Measurements from ENCODE around the gene FBXO31. TPM values are rescaled to one million over a fixed set of nuclear protein-coding genes. Genes with fewer than 3 reads are reported as not detected.

FBXO31 gene
- total and polyA plus RNA-seq, 2 donors from 2014 or later = 12.5 to 34.9 TPM

GRCh38 chr16:87426423-87427215, 43.0 kb upstream of the FBXO31 start:
- DNase-seq = no peak
- no peak for FAIRE-seq
- intact Hi-C loops (cut with DNase I) = loop anchor here (10.0 kb wide), 1 partner anchor 198 kb away; no protein-coding TSS in a partner anchor
- Histone ChIP-seq H3K9me3 (ENCODE audit: control insufficient read depth in 2 of 3, insufficient read depth in 1 of 3, low read length in 3 of 3) (no peaks in the 10 kb centered on the region), H3K27me3 (ENCODE audit: control insufficient read depth, insufficient read depth, low read length) (no peaks in the 10 kb centered on the region), H3K36me3 (ENCODE audit: control insufficient read depth in 2 of 3, insufficient read depth in 3 of 3, low read length in 3 of 3) (peaks cover 0 to 24% (median 9%) of the 10 kb centered on the region in 3 donors), H3K4me1 (ENCODE audit: control insufficient read depth in 2 of 3, insufficient read depth in 2 of 3, low read depth in 1 of 3, low read length in 3 of 3) (peaks cover 0 to 10% (median 3%) of the 10 kb centered on the region in 3 donors), H3K9ac (ENCODE audit: low read length in 3 of 3) (no peak overlapping the region), H3K27ac (ENCODE audit: low read depth in 2 of 2, low read length in 2 of 2) (no peak overlapping the region), H3K4me3 (ENCODE audit: low read length in 3 of 3) (no peak overlapping the region)
- no peak for TF ChIP-seq CTCF (IDR thresholded peaks at IDR 0.05; ENCODE audit: borderline replicate concordance, extremely low read depth, insufficient read depth)

GRCh38 chr16:87425941-87426340, 42.4 kb upstream of the FBXO31 start:
- Histone ChIP-seq H3K4me1 (ENCODE audit: control insufficient read depth in 2 of 3, insufficient read depth in 2 of 3, low read depth in 1 of 3, low read length in 3 of 3) (peaks cover 0 to 10% (median 3%) of the 10 kb centered on the region in 3 donors), H3K4me3 (ENCODE audit: low read length in 3 of 3) (no peak overlapping the region), H3K9ac (ENCODE audit: low read length in 3 of 3) (no peak overlapping the region), H3K9me3 (ENCODE audit: control insufficient read depth in 2 of 3, insufficient read depth in 1 of 3, low read length in 3 of 3) (no peaks in the 10 kb centered on the region), H3K36me3 (ENCODE audit: control insufficient read depth in 2 of 3, insufficient read depth in 3 of 3, low read length in 3 of 3) (peaks cover 0 to 27% (median 11%) of the 10 kb centered on the region in 3 donors), H3K27ac (ENCODE audit: low read depth in 2 of 2, low read length in 2 of 2) (no peak overlapping the region), H3K27me3 (ENCODE audit: control insufficient read depth, insufficient read depth, low read length) (no peaks in the 10 kb centered on the region)
- TF ChIP-seq CTCF (IDR thresholded peaks at IDR 0.05; ENCODE audit: borderline replicate concordance, extremely low read depth, insufficient read depth) = no peak
- DNase-seq (no peak), FAIRE-seq (no peak)
- intact Hi-C loops (cut with DNase I) = loop anchor here (10.0 kb wide), 1 partner anchor 199 kb away; no protein-coding TSS in a partner anchor

GRCh38 chr16:87424266-87424665, 40.7 kb upstream of the FBXO31 start:
- Histone ChIP-seq H3K36me3 (ENCODE audit: control insufficient read depth in 2 of 3, insufficient read depth in 3 of 3, low read length in 3 of 3) (peaks cover 0 to 31% (median 11%) of the 10 kb centered on the region in 3 donors), H3K27ac (ENCODE audit: low read depth in 2 of 2, low read length in 2 of 2) (no peak overlapping the region), H3K27me3 (ENCODE audit: control insufficient read depth, insufficient read depth, low read length) (no peaks in the 10 kb centered on the region), H3K4me3 (ENCODE audit: low read length in 3 of 3) (no peak overlapping the region), H3K9me3 (ENCODE audit: control insufficient read depth in 2 of 3, insufficient read depth in 1 of 3, low read length in 3 of 3) (no peaks in the 10 kb centered on the region), H3K4me1 (ENCODE audit: control insufficient read depth in 2 of 3, insufficient read depth in 2 of 3, low read depth in 1 of 3, low read length in 3 of 3) (peaks cover 0 to 9% (median 3%) of the 10 kb centered on the region in 3 donors), H3K9ac (ENCODE audit: low read length in 3 of 3) (no peak overlapping the region)
- no peak for TF ChIP-seq CTCF (IDR thresholded peaks at IDR 0.05; ENCODE audit: borderline replicate concordance, extremely low read depth, insufficient read depth)
- DNase-seq (no peak), FAIRE-seq (no peak)
- intact Hi-C loops (cut with DNase I) = loop anchor here (10.0 kb wide), 1 partner anchor 201 kb away; no protein-coding TSS in a partner anchor

All from kidney (tissue), 14 donors.